GM18867 (cell line): ENCODE measurements around the gene ABTB1.

Experiments
- ATAC-seq: cut with Tn5 transposase; IDR thresholded peaks from one replicate; pipeline ENCODE4 v1.9.1; 2021; ENCODE audit warnings: mild to moderate bottlenecking, moderate library complexity; ENCODE audit not compliant: unreplicated experiment

The ABTB1 gene

DNA sequence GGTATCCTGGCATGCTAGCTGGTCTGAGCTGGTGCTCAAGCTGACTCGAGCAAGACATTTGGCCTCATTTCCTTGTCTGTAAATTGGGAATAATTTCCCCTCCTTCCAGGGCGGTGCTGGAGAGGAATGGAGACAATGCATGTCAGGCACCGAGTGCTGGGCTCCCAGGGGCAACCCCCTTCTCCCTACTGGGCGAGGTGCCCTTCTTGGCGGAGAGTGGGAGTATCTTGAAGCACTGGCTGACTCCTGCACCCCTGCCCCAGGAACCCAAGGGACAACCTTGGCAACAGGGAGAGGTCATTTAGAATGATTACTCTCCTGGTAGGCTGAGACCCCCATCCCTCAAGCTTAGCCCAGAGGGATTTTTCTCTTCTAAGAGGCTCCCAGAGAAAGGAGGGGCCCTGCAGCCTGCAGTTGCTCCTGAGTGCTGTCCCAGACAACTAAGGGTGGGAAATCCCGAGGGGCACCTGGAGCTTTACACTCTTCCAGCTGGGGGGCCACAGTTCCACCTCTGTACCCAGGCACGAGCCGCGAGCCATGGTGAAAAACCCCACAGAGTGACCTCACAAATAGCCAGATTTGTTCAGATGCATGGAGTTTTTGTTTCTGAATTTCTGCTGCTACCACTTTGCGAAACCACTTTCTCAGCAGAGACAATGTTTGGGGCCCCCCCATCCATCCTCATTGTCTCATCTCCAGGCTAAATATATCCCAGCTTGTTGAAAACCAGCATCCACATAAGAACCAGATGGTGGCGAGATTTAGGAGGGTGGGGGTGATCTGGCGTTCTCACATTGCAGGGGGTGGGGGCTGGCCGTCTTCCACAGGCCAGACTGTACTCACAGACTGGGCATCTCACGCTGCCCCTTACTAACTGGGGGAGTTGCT is 44.8 kb downstream of the ABTB1 start:
- no peak for ATAC-seq

- no peak for ATAC-seq
Measured at GRCh38 chr3:127718245-127718915, 45.6 kb downstream of the ABTB1 start.

GRCh38 chr3:127718916-127719290 is 46.2 kb downstream of the ABTB1 start:
- no peak for ATAC-seq

DNA sequence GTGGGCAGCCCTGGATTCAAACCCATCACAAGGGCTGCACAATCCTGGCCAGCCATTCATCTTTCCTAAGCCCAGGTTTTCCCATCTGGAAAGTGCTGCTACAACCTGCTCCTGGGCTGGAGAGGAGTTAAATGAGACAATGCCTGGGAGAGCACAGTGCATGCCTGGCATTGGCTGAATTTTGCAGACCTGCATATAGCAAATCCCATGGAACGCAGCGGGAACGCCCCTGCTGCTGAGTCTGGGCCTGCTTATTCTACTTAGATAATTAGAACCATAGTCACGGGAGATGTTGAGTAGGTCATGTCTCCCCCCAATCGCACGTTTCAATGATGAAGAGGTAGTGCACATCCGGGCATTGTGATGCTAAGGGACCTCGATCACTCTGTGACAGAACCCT is 46.6 kb downstream of the ABTB1 start:
- no peak for ATAC-seq

DNA sequence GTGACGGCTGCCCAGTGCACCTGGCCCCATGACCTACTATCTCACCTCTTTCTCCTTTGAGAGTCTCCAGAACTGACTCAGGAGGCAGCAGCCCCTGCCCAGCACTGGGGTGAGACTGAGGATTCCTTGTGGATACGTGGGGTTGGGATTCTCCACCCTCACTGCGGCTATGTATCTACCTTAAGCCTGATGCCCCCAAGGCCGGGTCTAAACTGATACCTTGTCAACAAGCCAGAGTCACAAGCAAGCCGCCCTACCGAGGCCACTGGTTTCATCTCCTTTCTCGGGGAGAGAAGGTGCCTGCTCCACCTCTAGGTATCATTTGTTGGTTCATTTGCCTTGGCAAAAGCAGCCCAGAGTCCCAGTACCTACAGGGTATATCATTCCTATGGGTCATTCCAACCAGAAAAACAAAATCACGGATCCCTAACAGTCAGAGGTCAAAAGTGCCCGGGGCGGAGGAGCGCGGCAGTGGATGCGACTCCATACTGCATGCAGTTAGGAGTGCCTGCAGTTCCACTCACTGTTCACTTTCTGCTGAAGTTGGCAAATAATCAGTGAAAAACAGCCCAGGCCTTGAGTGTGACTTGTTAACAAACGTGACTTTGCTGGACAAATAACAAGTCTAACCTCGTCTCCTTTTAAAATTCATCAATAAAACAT is 47.5 kb downstream of the ABTB1 start:
- no peak for ATAC-seq

DNA sequence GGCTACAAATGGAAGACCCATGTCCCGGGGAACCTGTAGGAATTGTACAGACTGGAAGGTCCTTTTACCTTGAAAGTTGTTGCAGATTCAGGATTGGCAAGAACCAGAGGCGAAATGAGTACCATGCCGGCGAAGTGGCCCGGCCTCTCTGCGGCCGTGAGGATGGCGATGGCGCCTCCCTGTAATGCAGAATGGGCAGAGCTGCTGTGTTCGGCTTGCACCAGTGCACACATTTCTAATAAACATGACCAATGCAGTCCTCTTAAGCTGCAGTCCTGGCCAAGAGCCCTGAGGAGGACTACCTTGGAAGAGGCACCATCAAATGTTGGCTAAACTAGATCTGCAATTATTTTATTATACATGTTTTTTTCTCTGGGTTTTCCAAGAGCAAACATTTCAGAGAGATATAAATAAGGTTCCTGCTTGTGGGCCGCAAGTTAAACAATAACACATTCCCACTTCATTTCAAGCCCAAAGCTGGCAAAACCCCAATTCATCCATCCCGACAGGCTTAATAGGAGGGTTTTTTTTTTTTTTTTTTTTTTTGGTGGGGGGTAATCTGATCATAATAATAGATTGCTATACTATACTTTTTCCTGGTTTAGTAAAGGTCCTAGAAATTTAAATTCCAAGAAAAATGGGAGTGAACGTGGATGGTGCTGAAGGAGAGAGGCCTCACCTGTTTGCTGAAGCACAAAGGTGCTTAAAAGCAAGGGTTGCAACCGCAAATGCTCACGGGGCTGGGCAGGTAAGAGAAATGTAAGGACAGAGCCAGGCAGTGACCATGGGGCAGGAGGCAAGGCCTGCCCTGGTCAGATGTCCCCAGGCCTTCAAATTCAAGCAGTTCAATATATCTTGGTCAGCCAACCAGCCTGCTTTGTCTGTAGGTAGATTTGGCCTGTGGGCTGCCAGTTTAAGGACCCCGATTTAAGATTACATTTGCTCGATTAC is 48.5 kb downstream of the ABTB1 start:
- no peak for ATAC-seq

GRCh38 chr3:127722091-127722784 is 49.5 kb downstream of the ABTB1 start:
- no peak for ATAC-seq

DNA sequence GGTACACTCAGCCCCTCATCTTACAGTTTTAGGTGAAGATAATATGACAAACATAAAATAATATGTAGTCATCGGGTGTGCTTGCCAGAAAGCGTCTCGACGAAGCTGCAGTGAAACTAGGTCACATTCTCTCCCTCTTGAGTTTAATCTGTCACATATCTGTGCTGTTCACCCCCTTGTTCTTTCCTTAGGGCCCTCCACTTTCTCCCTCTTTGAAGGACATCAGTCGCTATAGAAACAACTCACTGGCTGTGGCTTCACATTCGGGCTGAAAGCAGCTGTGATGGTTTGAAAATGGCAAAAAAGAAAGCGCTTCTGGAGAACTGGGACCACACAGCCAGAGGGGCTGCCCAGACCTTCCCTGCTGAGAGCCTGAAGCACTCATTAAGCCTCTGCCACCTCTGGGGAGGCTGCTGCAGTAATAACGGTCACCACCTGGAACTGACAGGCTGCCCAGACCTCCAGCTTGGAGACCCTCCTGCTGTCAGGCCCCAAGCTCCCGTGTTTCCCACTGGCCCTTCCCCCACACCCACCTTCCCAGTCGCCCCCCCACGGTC is 50.3 kb downstream of the ABTB1 start:
- ATAC-seq: no peak

DNA sequence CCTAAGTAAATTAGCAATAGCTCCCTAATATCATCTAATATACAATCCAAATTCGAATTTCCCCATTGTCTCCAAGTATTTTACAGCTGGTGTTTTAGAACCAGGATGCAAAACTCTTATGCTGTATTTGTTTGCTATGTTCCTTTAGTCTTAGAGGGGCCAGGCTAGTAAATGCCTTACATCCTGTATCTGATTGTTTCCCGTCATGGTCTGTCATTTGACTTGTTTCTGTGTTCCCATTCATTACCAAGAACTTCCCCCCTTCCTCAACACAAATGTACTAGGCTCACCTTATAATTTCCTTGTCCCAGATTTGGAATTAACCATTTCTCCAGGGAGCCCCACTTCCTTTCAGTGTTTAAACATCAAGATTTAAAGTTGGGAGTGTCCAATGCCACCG is 54.1 kb downstream of the ABTB1 start:
- ATAC-seq: no peak

DNA sequence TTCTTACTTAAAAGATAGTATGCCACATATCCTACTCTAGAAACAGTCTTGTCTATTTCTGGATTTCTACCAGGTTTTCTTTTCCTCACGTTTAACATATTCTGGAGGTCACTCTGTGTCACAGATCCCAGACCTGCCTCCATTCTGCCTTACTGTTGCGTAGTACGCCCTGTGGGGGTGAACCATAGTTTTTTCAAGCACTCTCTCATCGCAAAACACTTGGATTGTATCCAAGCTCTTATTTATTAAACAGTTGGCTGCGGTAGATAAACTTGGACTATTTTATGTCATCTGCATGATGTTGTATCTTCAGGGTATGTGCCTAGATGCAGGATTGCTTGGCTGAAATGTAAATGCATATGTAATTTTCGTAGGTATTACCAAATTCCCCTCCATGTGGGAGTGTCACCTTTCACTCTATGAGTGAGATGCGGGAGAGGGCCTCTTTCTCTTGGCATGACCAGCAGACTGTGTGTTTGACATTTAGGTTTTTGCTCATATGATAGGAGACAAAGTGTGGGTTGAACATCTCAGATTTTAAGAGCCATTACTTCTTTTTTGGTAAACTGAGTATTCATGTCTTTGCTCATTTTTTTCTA is 55.8 kb downstream of the ABTB1 start:
- ATAC-seq: no peak

DNA sequence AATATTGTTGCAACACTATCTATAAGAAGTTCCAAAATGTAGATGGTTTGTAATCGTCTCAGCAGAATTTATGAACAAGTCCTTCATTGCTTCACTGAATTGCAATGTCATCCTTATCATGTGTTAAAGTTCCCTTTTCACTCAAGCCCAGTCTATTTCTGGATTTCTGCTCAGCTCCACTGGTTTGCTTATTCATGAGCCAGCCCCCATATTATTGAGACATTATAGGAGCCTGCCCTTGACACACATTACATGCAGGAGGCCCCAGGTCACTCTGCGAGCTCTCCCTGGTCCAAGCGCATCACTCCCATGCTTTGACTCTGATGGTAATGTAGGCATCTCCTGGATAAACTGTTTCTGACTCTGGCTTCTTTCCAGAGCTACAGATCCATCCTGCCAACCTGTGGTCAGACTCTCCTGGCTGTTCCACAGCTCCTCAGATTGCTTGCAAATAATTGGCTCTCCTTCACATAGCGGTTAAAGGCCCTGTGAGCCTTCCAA is 56.9 kb downstream of the ABTB1 start:
- ATAC-seq: no peak

- no peak for ATAC-seq
Measured at GRCh38 chr3:127730171-127730570, 57.4 kb downstream of the ABTB1 start.
